ENCODE measurements around the gene AOPEP. TPM values are rescaled to one million over a fixed set of nuclear protein-coding genes. Genes with fewer than 3 reads are reported as not detected.
A peak's percentile ranks its signal among the peaks of the same experiment; 100 is the strongest.
"Not testable (repeated sequence)": the region's sequence is repeated elsewhere in the genome, so short reads cannot be mapped to it uniquely, and the experiment has no call there.

Gene AOPEP
- polyA plus RNA-seq, 1 experiment: 40.0 TPM

- POLR2A ChIA-PET: interaction anchor here (0.5 to 1.5 kb wide), 3 partner anchors 11 to 152 kb away, joined by 4 to 6 read pairs (median 6); no protein-coding TSS in a partner anchor
- no peak for DNase-seq (ENCODE audit: low read depth, low spot score)
- CTCF ChIA-PET: interaction anchor here (2.4 kb wide), 1 partner anchor 336 kb away, joined by 8 read pairs; no protein-coding TSS in a partner anchor
- H3K4me3 ChIP-seq (ENCODE audit: low read depth, low read length): no peak overlapping the region
- no peaks in the 10 kb centered on the region for H3K27me3 ChIP-seq (ENCODE audit: control insufficient read depth, insufficient read depth, low read length)
- no peaks in the 10 kb centered on the region for H3K9me3 ChIP-seq (ENCODE audit: control insufficient read depth, insufficient read depth, low read length)
- TF ChIP-seq CTCF (IDR thresholded peaks at IDR 0.05; ENCODE audit: low read depth, low read length): no peak
- H3K27ac ChIP-seq (ENCODE audit: low read depth, low read length): no peak overlapping the region
Measured at GRCh38 chr9:95017661-95018060, 291.2 kb downstream of the AOPEP start.

GRCh38 chr9:95018099-95018936 is 291.8 kb downstream of the AOPEP start:
- Histone ChIP-seq H3K9me3 (ENCODE audit: control insufficient read depth, insufficient read depth, low read length) (no peaks in the 10 kb centered on the region), H3K27me3 (ENCODE audit: control insufficient read depth, insufficient read depth, low read length) (no peaks in the 10 kb centered on the region), H3K4me3 (ENCODE audit: low read depth, low read length) (peak overlapping the region; percentile 40), H3K27ac (ENCODE audit: low read depth, low read length) (peak overlapping the region; percentile 88)
- POLR2A ChIA-PET: interaction anchor here (0.5 to 0.9 kb wide), 2 partner anchors 9 to 133 kb away, joined by 4 to 6 read pairs; no protein-coding TSS in a partner anchor
- CTCF ChIA-PET: interaction anchor here (1.5 to 2.4 kb wide), 2 partner anchors 337 to 349 kb away, joined by 8 to 9 read pairs; no protein-coding TSS in a partner anchor
- peak; percentile 69 for DNase-seq (ENCODE audit: low read depth, low spot score)
- TF ChIP-seq CTCF (IDR thresholded peaks at IDR 0.05; ENCODE audit: low read depth, low read length): no peak

GRCh38 chr9:95020644-95021043 is 294.1 kb downstream of the AOPEP start:
- not testable (repeated sequence) for H3K9me3 ChIP-seq (ENCODE audit: control insufficient read depth, insufficient read depth, low read length); H3K4me3 ChIP-seq (ENCODE audit: low read depth, low read length); H3K27me3 ChIP-seq (ENCODE audit: control insufficient read depth, insufficient read depth, low read length); H3K27ac ChIP-seq (ENCODE audit: low read depth, low read length); DNase-seq (ENCODE audit: low read depth, low spot score)
- ChIA-PET CTCF (interaction anchor here (0.8 to 1.9 kb wide), 4 partner anchors 107 to 351 kb away, joined by 3 to 9 read pairs (median 6); no protein-coding TSS in a partner anchor), POLR2A (interaction anchor here (0.7 kb wide), 1 partner anchor 9 kb away, joined by 3 read pairs; no protein-coding TSS in a partner anchor)

GRCh38 chr9:95021166-95021886 is 294.8 kb downstream of the AOPEP start:
- CTCF ChIA-PET: interaction anchor here (1.1 to 2.1 kb wide), 5 partner anchors 9 to 352 kb away, joined by 3 to 9 read pairs (median 3); no protein-coding TSS in a partner anchor
- POLR2A ChIA-PET: interaction anchor here (0.7 kb wide), 1 partner anchor 9 kb away, joined by 3 read pairs; no protein-coding TSS in a partner anchor
- H3K4me3 ChIP-seq (ENCODE audit: low read depth, low read length): no peak overlapping the region
- no peak overlapping the region for H3K27ac ChIP-seq (ENCODE audit: low read depth, low read length)
- no peak for DNase-seq (ENCODE audit: low read depth, low spot score)
- H3K9me3 ChIP-seq (ENCODE audit: control insufficient read depth, insufficient read depth, low read length): no peaks in the 10 kb centered on the region
- no peaks in the 10 kb centered on the region for H3K27me3 ChIP-seq (ENCODE audit: control insufficient read depth, insufficient read depth, low read length)
- TF ChIP-seq CTCF (IDR thresholded peaks at IDR 0.05; ENCODE audit: low read depth, low read length): no peak

GRCh38 chr9:95022657-95023056 is 296.2 kb downstream of the AOPEP start:
- CTCF ChIA-PET: interaction anchor here (2.1 kb wide), 2 partner anchors 105 to 342 kb away, joined by 7 to 12 read pairs; no protein-coding TSS in a partner anchor
- no peak for DNase-seq (ENCODE audit: low read depth, low spot score)
- H3K9me3 ChIP-seq (ENCODE audit: control insufficient read depth, insufficient read depth, low read length): no peaks in the 10 kb centered on the region
- H3K27ac ChIP-seq (ENCODE audit: low read depth, low read length): no peak overlapping the region
- H3K27me3 ChIP-seq (ENCODE audit: control insufficient read depth, insufficient read depth, low read length): no peaks in the 10 kb centered on the region
- POLR2A ChIA-PET: interaction anchor here (0.6 to 1.1 kb wide), 2 partner anchors 341 to 418 kb away, joined by 3 read pairs; no protein-coding TSS in a partner anchor
- no peak for TF ChIP-seq CTCF (IDR thresholded peaks at IDR 0.05; ENCODE audit: low read depth, low read length)
- no peak overlapping the region for H3K4me3 ChIP-seq (ENCODE audit: low read depth, low read length)
